ENCODE data around the gene DIP2C. TPM values are rescaled to one million over a fixed set of nuclear protein-coding genes. Genes with fewer than 3 reads are reported as not detected.

Gene DIP2C
- total and polyA plus RNA-seq, 7 experiments from 2014 or later: 1.1 to 8.7 (median 4.5) TPM

- H3K4me3 ChIP-seq (ENCODE audit: low read length): no peak overlapping the region
- Mint-ChIP-seq H3K27me3 (peaks cover 0 to 6% (median 0%) of the 10 kb centered on the region in 5 donors), H3K36me3 (peaks cover 0 to 8% (median 0%) of the 10 kb centered on the region in 5 donors), H3K9me3 (peaks cover 0 to 19% (median 13%) of the 10 kb centered on the region in 11 donors), H3K4me3 (no peak overlapping the region), H3K4me1 (peaks cover 4 to 14% (median 11%) of the 10 kb centered on the region in 7 donors), H3K27ac (peak overlapping the region in 1 of 9 donors; percentile 57)
- H3K4me1 ChIP-seq (ENCODE audit: control insufficient read depth in 2 of 2, insufficient read depth in 2 of 2, low read length in 2 of 2): no peaks in the 10 kb centered on the region
- no peaks in the 10 kb centered on the region for H3K27me3 ChIP-seq (ENCODE audit: control insufficient read depth in 2 of 2, insufficient read depth in 2 of 2, low read length in 2 of 2)
- intact Hi-C loops (cut with micrococcal nuclease): no loop called here
- ChIA-PET POLR2A (interaction anchor here (0.7 kb wide), 1 partner anchor 139 kb away, joined by 3 read pairs; no protein-coding TSS in a partner anchor), CTCF (no interaction called here)
- H3K9me3 ChIP-seq (ENCODE audit: control insufficient read depth in 2 of 3, low read length in 3 of 3): peaks cover 0 to 6% (median 0%) of the 10 kb centered on the region in 3 experiments
- no peak overlapping the region for H3K27ac ChIP-seq (ENCODE audit: low read depth, low read length)
- no peak for ATAC-seq
- no peak for DNase-seq
- no peaks in the 10 kb centered on the region for H3K36me3 ChIP-seq (ENCODE audit: control insufficient read depth in 2 of 3, insufficient read depth in 3 of 3, low read length in 3 of 3)
Measured at GRCh38 chr10:560314-560992, 129.0 kb downstream of the DIP2C start.

GRCh38 chr10:559767-560047 lies 129.8 kb downstream of the DIP2C start:
- ChIA-PET CTCF (no interaction called here), POLR2A (interaction anchor here (0.7 kb wide), 1 partner anchor 139 kb away, joined by 3 read pairs; no protein-coding TSS in a partner anchor)
- Mint-ChIP-seq H3K9me3 (peaks cover 0 to 18% (median 12%) of the 10 kb centered on the region in 11 donors), H3K27ac (no peak overlapping the region), H3K27me3 (peaks cover 0 to 6% (median 0%) of the 10 kb centered on the region in 5 donors), H3K36me3 (peaks cover 0 to 8% (median 0%) of the 10 kb centered on the region in 5 donors), H3K4me1 (peaks cover 4 to 18% (median 11%) of the 10 kb centered on the region in 7 donors), H3K4me3 (no peak overlapping the region)
- H3K9me3 ChIP-seq (ENCODE audit: control insufficient read depth in 2 of 3, low read length in 3 of 3): peaks cover 0 to 6% (median 0%) of the 10 kb centered on the region in 3 experiments
- no peak for DNase-seq
- no peaks in the 10 kb centered on the region for H3K27me3 ChIP-seq (ENCODE audit: control insufficient read depth in 2 of 2, insufficient read depth in 2 of 2, low read length in 2 of 2)
- ATAC-seq: no peak
- no peak overlapping the region for H3K27ac ChIP-seq (ENCODE audit: low read depth, low read length)
- H3K36me3 ChIP-seq (ENCODE audit: control insufficient read depth in 2 of 3, insufficient read depth in 3 of 3, low read length in 3 of 3): no peaks in the 10 kb centered on the region
- H3K4me3 ChIP-seq (ENCODE audit: low read length): no peak overlapping the region
- H3K4me1 ChIP-seq (ENCODE audit: control insufficient read depth in 2 of 2, insufficient read depth in 2 of 2, low read length in 2 of 2): no peaks in the 10 kb centered on the region
- intact Hi-C loops (cut with micrococcal nuclease): loop anchor here in 1 of 2 donors (5.0 kb wide), 1 partner anchor 428 kb away; the partner anchor contains the start of gene GTPBP4

- CTCF ChIA-PET: no interaction called here
- H3K36me3 ChIP-seq (ENCODE audit: control insufficient read depth in 2 of 3, insufficient read depth in 3 of 3, low read length in 3 of 3): no peaks in the 10 kb centered on the region
- Mint-ChIP-seq H3K4me1 (peaks cover 4 to 18% (median 11%) of the 10 kb centered on the region in 7 donors), H3K36me3 (peaks cover 0 to 5% (median 0%) of the 10 kb centered on the region in 5 donors), H3K27ac (no peak overlapping the region), H3K27me3 (peaks cover 0 to 6% (median 0%) of the 10 kb centered on the region in 5 donors), H3K9me3 (peaks cover 0 to 12% (median 7%) of the 10 kb centered on the region in 11 donors), H3K4me3 (no peak overlapping the region)
- peaks cover 0 to 3% (median 0%) of the 10 kb centered on the region in 3 experiments for H3K9me3 ChIP-seq (ENCODE audit: control insufficient read depth in 2 of 3, low read length in 3 of 3)
- H3K27ac ChIP-seq (ENCODE audit: low read depth, low read length): no peak overlapping the region
- ATAC-seq (no peak), DNase-seq (no peak)
- H3K4me3 ChIP-seq (ENCODE audit: low read length): no peak overlapping the region
- intact Hi-C loops (cut with micrococcal nuclease): loop anchor here in 1 of 2 donors (5.0 kb wide), 1 partner anchor 428 kb away; the partner anchor contains the start of gene GTPBP4
- H3K4me1 ChIP-seq (ENCODE audit: control insufficient read depth in 2 of 2, insufficient read depth in 2 of 2, low read length in 2 of 2): no peaks in the 10 kb centered on the region
- POLR2A ChIA-PET: no interaction called here
- H3K27me3 ChIP-seq (ENCODE audit: control insufficient read depth in 2 of 2, insufficient read depth in 2 of 2, low read length in 2 of 2): no peaks in the 10 kb centered on the region
Measured at GRCh38 chr10:558891-559766, 130.3 kb downstream of the DIP2C start.

GRCh38 chr10:558364-558763 lies 131.1 kb downstream of the DIP2C start:
- ChIA-PET CTCF (no interaction called here), POLR2A (no interaction called here)
- Histone ChIP-seq H3K4me1 (ENCODE audit: control insufficient read depth in 2 of 2, insufficient read depth in 2 of 2, low read length in 2 of 2) (no peaks in the 10 kb centered on the region), H3K4me3 (ENCODE audit: low read length) (no peak overlapping the region), H3K27me3 (ENCODE audit: control insufficient read depth in 2 of 2, insufficient read depth in 2 of 2, low read length in 2 of 2) (no peaks in the 10 kb centered on the region), H3K36me3 (ENCODE audit: control insufficient read depth in 2 of 3, insufficient read depth in 3 of 3, low read length in 3 of 3) (no peaks in the 10 kb centered on the region), H3K27ac (ENCODE audit: low read depth, low read length) (no peak overlapping the region), H3K9me3 (ENCODE audit: control insufficient read depth in 2 of 3, low read length in 3 of 3) (no peaks in the 10 kb centered on the region)
- peaks cover 4 to 18% (median 11%) of the 10 kb centered on the region in 7 donors for H3K4me1 Mint-ChIP-seq
- H3K4me3 Mint-ChIP-seq: peak overlapping the region in 5 of 10 donors; percentile 4 to 52 (median 42)
- ATAC-seq: no peak
- peaks cover 0 to 6% (median 2%) of the 10 kb centered on the region in 5 donors for H3K27me3 Mint-ChIP-seq
- intact Hi-C loops (cut with micrococcal nuclease): loop anchor here in 1 of 2 donors (5.0 kb wide), 1 partner anchor 429 kb away; the partner anchor contains the start of gene GTPBP4
- H3K27ac Mint-ChIP-seq: peak overlapping the region in 3 of 9 donors; percentile 78 to 86 (median 85)
- no peak for DNase-seq
- peaks cover 0 to 4% (median 2%) of the 10 kb centered on the region in 11 donors for H3K9me3 Mint-ChIP-seq
- no peaks in the 10 kb centered on the region for H3K36me3 Mint-ChIP-seq

DNA sequence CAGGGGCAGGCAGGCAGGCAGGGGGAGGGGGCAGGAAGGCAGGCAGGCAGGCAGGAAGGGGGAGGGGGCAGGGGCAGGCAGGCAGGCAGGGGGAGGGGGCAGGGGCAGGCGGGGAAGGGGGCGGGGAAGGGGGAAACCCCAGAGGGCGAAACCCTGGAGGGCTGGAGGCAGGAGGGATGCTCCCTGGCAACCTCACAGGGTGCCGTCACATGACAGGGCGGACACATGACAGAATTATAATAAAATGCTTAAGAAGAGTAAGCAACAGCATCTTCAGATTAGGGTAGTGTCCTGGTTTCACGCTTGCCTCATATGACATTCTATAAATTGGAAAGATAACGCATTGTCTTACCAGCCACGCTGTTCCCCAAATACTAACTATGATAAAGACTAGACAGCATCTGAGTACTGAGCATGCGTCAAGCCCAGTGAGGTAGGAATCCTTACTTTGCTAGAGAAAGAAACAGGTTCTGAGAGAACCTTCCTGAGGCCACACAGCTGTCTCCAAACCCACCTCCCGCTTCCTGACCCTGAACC lies 131.6 kb downstream of the DIP2C start:
- intact Hi-C loops (cut with micrococcal nuclease): loop anchor here in 1 of 2 donors (5.0 kb wide), 1 partner anchor 429 kb away; the partner anchor contains the start of gene GTPBP4
- no peak overlapping the region for H3K4me3 ChIP-seq (ENCODE audit: low read length)
- peak; percentile 75 for ATAC-seq
- CTCF ChIA-PET: no interaction called here
- H3K27me3 Mint-ChIP-seq: peaks cover 0 to 6% (median 3%) of the 10 kb centered on the region in 5 donors
- peaks cover 4 to 18% (median 11%) of the 10 kb centered on the region in 7 donors for H3K4me1 Mint-ChIP-seq
- H3K4me3 Mint-ChIP-seq: peak overlapping the region in 6 of 10 donors; percentile 4 to 52 (median 46)
- H3K9me3 ChIP-seq (ENCODE audit: control insufficient read depth in 2 of 3, low read length in 3 of 3): no peaks in the 10 kb centered on the region
- no peaks in the 10 kb centered on the region for H3K36me3 ChIP-seq (ENCODE audit: control insufficient read depth in 2 of 3, insufficient read depth in 3 of 3, low read length in 3 of 3)
- no peaks in the 10 kb centered on the region for H3K4me1 ChIP-seq (ENCODE audit: control insufficient read depth in 2 of 2, insufficient read depth in 2 of 2, low read length in 2 of 2)
- H3K36me3 Mint-ChIP-seq: no peaks in the 10 kb centered on the region
- no peaks in the 10 kb centered on the region for H3K27me3 ChIP-seq (ENCODE audit: control insufficient read depth in 2 of 2, insufficient read depth in 2 of 2, low read length in 2 of 2)
- peak overlapping the region in 3 of 9 donors; percentile 78 to 86 (median 85) for H3K27ac Mint-ChIP-seq
- H3K9me3 Mint-ChIP-seq: peaks cover 0 to 2% (median 0%) of the 10 kb centered on the region in 11 donors
- H3K27ac ChIP-seq (ENCODE audit: low read depth, low read length): no peak overlapping the region
- POLR2A ChIA-PET: no interaction called here
- peak in 6 of 9 donors; percentile 4 to 61 (median 34) for DNase-seq

GRCh38 chr10:556971-557637 lies 132.4 kb downstream of the DIP2C start:
- ChIA-PET POLR2A (no interaction called here), CTCF (no interaction called here)
- no peak overlapping the region for H3K27ac ChIP-seq (ENCODE audit: low read depth, low read length)
- ATAC-seq (no peak), DNase-seq (no peak)
- no peak overlapping the region for H3K4me3 ChIP-seq (ENCODE audit: low read length)
- H3K4me1 ChIP-seq (ENCODE audit: control insufficient read depth in 2 of 2, insufficient read depth in 2 of 2, low read length in 2 of 2): no peaks in the 10 kb centered on the region
- no peaks in the 10 kb centered on the region for H3K9me3 ChIP-seq (ENCODE audit: control insufficient read depth in 2 of 3, low read length in 3 of 3)
- H3K4me3 Mint-ChIP-seq: peak overlapping the region in 4 of 10 donors; percentile 7 to 39 (median 30)
- peaks cover 0 to 6% (median 4%) of the 10 kb centered on the region in 5 donors for H3K27me3 Mint-ChIP-seq
- no peaks in the 10 kb centered on the region for H3K36me3 Mint-ChIP-seq
- H3K4me1 Mint-ChIP-seq: peaks cover 4 to 18% (median 11%) of the 10 kb centered on the region in 7 donors
- H3K27me3 ChIP-seq (ENCODE audit: control insufficient read depth in 2 of 2, insufficient read depth in 2 of 2, low read length in 2 of 2): no peaks in the 10 kb centered on the region
- peak overlapping the region in 3 of 9 donors; percentile 65 to 86 (median 66) for H3K27ac Mint-ChIP-seq
- intact Hi-C loops (cut with micrococcal nuclease): loop anchor here in 1 of 2 donors (5.0 kb wide), 1 partner anchor 430 kb away; the partner anchor contains the start of gene GTPBP4
- peaks cover 0 to 2% (median 0%) of the 10 kb centered on the region in 11 donors for H3K9me3 Mint-ChIP-seq
- H3K36me3 ChIP-seq (ENCODE audit: control insufficient read depth in 2 of 3, insufficient read depth in 3 of 3, low read length in 3 of 3): no peaks in the 10 kb centered on the region
